HG03575 (cell line): ENCODE results near the gene STAMBP.
"Not testable (repeated sequence)": the region's sequence is repeated elsewhere in the genome, so short reads cannot be mapped to it uniquely, and the experiment has no call there.

Experiments
- ATAC-seq: cut with Tn5 transposase; IDR thresholded peaks from one replicate; pipeline ENCODE4 v1.9.1; 2021; ENCODE audit not compliant: unreplicated experiment, insufficient number of reproducible peaks, low FRiP score; ENCODE audit errors: extremely low read depth

The STAMBP gene

GRCh38 chr2:73899801-73900336 lies 71.1 kb downstream of the STAMBP start:
- no peak for ATAC-seq

- no peak for ATAC-seq
These were observed 72.4 kb downstream of the STAMBP start for GRCh38 chr2:73901143-73901542.

- ATAC-seq, result no peak
These were observed 73.5 kb downstream of the STAMBP start for GRCh38 chr2:73902284-73902683.

GRCh38 chr2:73903313-73903712 lies 74.6 kb downstream of the STAMBP start:
- ATAC-seq, result no peak

GRCh38 chr2:73903949-73904613 lies 75.3 kb downstream of the STAMBP start:
- not testable (repeated sequence) for ATAC-seq

- ATAC-seq, result no peak
These were observed 76.2 kb downstream of the STAMBP start for GRCh38 chr2:73904952-73905351.

- no peak for ATAC-seq
These were observed 78.2 kb downstream of the STAMBP start for GRCh38 chr2:73906847-73907505.

- no peak for ATAC-seq
These were observed 79.2 kb downstream of the STAMBP start for GRCh38 chr2:73907840-73908452.

GRCh38 chr2:73908689-73909652 lies 80.2 kb downstream of the STAMBP start:
- ATAC-seq, result no peak

- no peak for ATAC-seq
These were observed 82.2 kb downstream of the STAMBP start for GRCh38 chr2:73910873-73911547.

GRCh38 chr2:73911548-73912208 lies 82.9 kb downstream of the STAMBP start:
- ATAC-seq, result no peak

GRCh38 chr2:73913414-73914054 lies 84.8 kb downstream of the STAMBP start:
- no peak for ATAC-seq

- no peak for ATAC-seq
These were observed 85.9 kb downstream of the STAMBP start for GRCh38 chr2:73914667-73915066.

- ATAC-seq, result no peak
These were observed 86.8 kb downstream of the STAMBP start for GRCh38 chr2:73915437-73915993.

- ATAC-seq, result no peak
These were observed 87.9 kb downstream of the STAMBP start for GRCh38 chr2:73916666-73917065.

GRCh38 chr2:73917296-73917695 lies 88.5 kb downstream of the STAMBP start:
- ATAC-seq, result no peak

- no peak for ATAC-seq
These were observed 89.0 kb downstream of the STAMBP start for GRCh38 chr2:73917696-73918207.
